Natural killer cell (primary cell): ENCODE results near the gene NR3C2. TPM values are rescaled to one million over a fixed set of nuclear protein-coding genes. Genes with fewer than 3 reads are reported as not detected.

Experiments
- ATAC-seq, 3 donors: fragments of 150-1000 bp in 2 of 3; fragments of 200-7000 bp in 1 of 3; cut with Tn5 transposase; 1 replicate in 1 of 3; 2 replicates in 2 of 3; pipeline ENCODE4 v1.10.0; 2021; ENCODE audit warnings: mild to moderate bottlenecking in 2 of 3, moderate library complexity in 2 of 3
- DNase-seq, 2 donors: peaks; one replicate each; pipeline versions ENCODE4 v3.0.0 to v3.0.0-alpha.2; 2013 to 2021; ENCODE audit warnings: mixed read lengths in 1 of 2
- H3K27ac ChIP-seq: one replicate; pipeline ENCODE4 v1.5.1; 2013; ENCODE audit warnings: mild to moderate bottlenecking, low read length
- H3K27me3 ChIP-seq: one replicate; pipeline ENCODE4 v1.6.1; 2013; ENCODE audit warnings: low read length; ENCODE audit not compliant: control insufficient read depth, insufficient read depth
- H3K36me3 ChIP-seq: one replicate; pipeline ENCODE4 v1.6.1; 2013; ENCODE audit warnings: low read length; ENCODE audit not compliant: control insufficient read depth, insufficient read depth
- H3K4me1 ChIP-seq: one replicate; pipeline ENCODE4 v1.6.1; 2013; ENCODE audit warnings: low read length; ENCODE audit not compliant: control insufficient read depth, insufficient read depth
- H3K4me3 ChIP-seq: one replicate; pipeline ENCODE4 v1.5.1; 2013; ENCODE audit warnings: low read length
- H3K9me3 ChIP-seq: one replicate; pipeline ENCODE4 v1.6.1; 2013; ENCODE audit warnings: low read length; ENCODE audit not compliant: control insufficient read depth, insufficient read depth
- H3K27ac Mint-ChIP-seq, 2 donors: one replicate each; pipeline ENCODE4 v1.8.0; 2022; ENCODE audit warnings: mild to moderate bottlenecking in 2 of 2, mixed read lengths in 2 of 2, moderate library complexity in 1 of 2
- H3K27me3 Mint-ChIP-seq, 2 donors: one replicate each; pipeline ENCODE4 v1.8.0; 2022; ENCODE audit warnings: low read depth in 2 of 2, mixed read lengths in 2 of 2
- H3K36me3 Mint-ChIP-seq: one replicate; pipeline ENCODE4 v1.8.0; 2022; ENCODE audit warnings: mixed read lengths
- H3K4me1 Mint-ChIP-seq, 2 donors: one replicate each; pipeline ENCODE4 v1.8.0; 2022; ENCODE audit warnings: mixed read lengths in 2 of 2
- H3K4me3 Mint-ChIP-seq: one replicate; pipeline ENCODE4 v1.8.0; 2022; ENCODE audit warnings: mild to moderate bottlenecking, moderate library complexity, mixed read lengths
- H3K9me3 Mint-ChIP-seq, 2 donors: one replicate each; pipeline ENCODE4 v1.8.0; 2022; ENCODE audit warnings: mixed read lengths in 2 of 2
- CTCF ChIP-seq: fragments of 200-600 bp; IDR thresholded peaks from one replicate; pipeline ENCODE4 v1.8.0; 2022; ENCODE audit warnings: antibody characterized with exemption
- WGBS: methylation state at CpG from one replicate; pipeline ENCODE4 v1.1.7; 2013; ENCODE audit warnings: missing lambda C conversion rate; ENCODE audit not compliant: insufficient coverage; 5-methylcytosine and 5-hydroxymethylcytosine counted together
- intact Hi-C: fragments of 100-400 bp; cut with micrococcal nuclease; formaldehyde crosslinking; loops from one replicate; pipeline ENCODE4 v1.14.2; 2022
- total RNA-seq, 4 donors: library from RNA; stranded (reverse); fragments of 120-200 nt in 1 of 4; gene quantifications; one replicate each; pipeline versions ENCODE4 v1.2.3 to v1.2.4, GENCODE V29; 2013 to 2022

NR3C2 gene
- total RNA-seq, 3 donors from 2014 or later (not counting 1 experiment from before 2014, with no cell fraction given): 4.2 to 8.6 (median 6.3) TPM

- Mint-ChIP-seq H3K27me3 (peaks cover 0 to 9% of the 10 kb centered on the region in 2 donors), H3K4me3 (no peak overlapping the region), H3K9me3 (peaks cover 0 to 2% of the 10 kb centered on the region in 2 donors), H3K4me1 (peaks cover 0 to 4% of the 10 kb centered on the region in 2 donors), H3K36me3 (no peaks in the 10 kb centered on the region), H3K27ac (no peak overlapping the region)
- no peaks in the 10 kb centered on the region for H3K27me3 ChIP-seq
- no peak for TF ChIP-seq CTCF
- ATAC-seq (no peak), DNase-seq (no peak)
- no peaks in the 10 kb centered on the region for H3K4me1 ChIP-seq
- no CpG with 5 or more reads among the region's 2 CpGs for WGBS
- intact Hi-C loops: no loop called here
- no peaks in the 10 kb centered on the region for H3K36me3 ChIP-seq
- no peak overlapping the region for H3K4me3 ChIP-seq
- H3K27ac ChIP-seq: no peak overlapping the region
- H3K9me3 ChIP-seq: no peaks in the 10 kb centered on the region
Observed at GRCh38 chr4:148420397-148420796, 21.8 kb downstream of the NR3C2 start.

- Histone ChIP-seq H3K36me3 (no peaks in the 10 kb centered on the region), H3K4me1 (no peaks in the 10 kb centered on the region), H3K4me3 (no peak overlapping the region), H3K9me3 (no peaks in the 10 kb centered on the region), H3K27me3 (no peaks in the 10 kb centered on the region), H3K27ac (no peak overlapping the region)
- peaks cover 2 to 15% of the 10 kb centered on the region in 2 donors for H3K27me3 Mint-ChIP-seq
- no peaks in the 10 kb centered on the region for H3K9me3 Mint-ChIP-seq
- DNase-seq (peak in 1 of 2 donors; percentile 25), ATAC-seq (no peak)
- no peak for TF ChIP-seq CTCF
- H3K4me3 Mint-ChIP-seq: no peak overlapping the region
- 67% methylated on average over 1 of the region's 2 CpGs for WGBS
- no peak overlapping the region for H3K27ac Mint-ChIP-seq
- no peaks in the 10 kb centered on the region for H3K4me1 Mint-ChIP-seq
- H3K36me3 Mint-ChIP-seq: no peaks in the 10 kb centered on the region
- intact Hi-C loops: no loop called here
Observed at GRCh38 chr4:148415500-148415899, 26.7 kb downstream of the NR3C2 start.

GRCh38 chr4:148412460-148412994 lies 29.7 kb downstream of the NR3C2 start:
- TF ChIP-seq CTCF: no peak
- H3K27me3 ChIP-seq: no peaks in the 10 kb centered on the region
- Mint-ChIP-seq H3K4me1 (no peaks in the 10 kb centered on the region), H3K27me3 (peaks cover 2 to 15% of the 10 kb centered on the region in 2 donors), H3K36me3 (no peaks in the 10 kb centered on the region), H3K4me3 (no peak overlapping the region), H3K27ac (no peak overlapping the region), H3K9me3 (no peaks in the 10 kb centered on the region)
- no peak overlapping the region for H3K4me3 ChIP-seq
- H3K36me3 ChIP-seq: no peaks in the 10 kb centered on the region
- no peak for DNase-seq
- H3K27ac ChIP-seq: no peak overlapping the region
- WGBS: 79% methylated on average over 2 of the region's 2 CpGs
- intact Hi-C loops: no loop called here
- H3K4me1 ChIP-seq: no peaks in the 10 kb centered on the region
- no peak for ATAC-seq
- no peaks in the 10 kb centered on the region for H3K9me3 ChIP-seq
